Measurements from ENCODE around the gene SHCBP1L.

SHCBP1L gene

GRCh38 chr1:182886985-182887384 is 66.0 kb downstream of the SHCBP1L start:
- POLR2A ChIA-PET = no interaction called here
- TF ChIP-seq CTCF (IDR thresholded peaks at IDR 0.05; ENCODE audit: control extremely low read depth, extremely low read depth, low read depth, missing control alignments) = no peak
- CTCF ChIA-PET = no interaction called here
- DNase-seq (ENCODE audit: extremely low spot score) = no peak

DNA sequence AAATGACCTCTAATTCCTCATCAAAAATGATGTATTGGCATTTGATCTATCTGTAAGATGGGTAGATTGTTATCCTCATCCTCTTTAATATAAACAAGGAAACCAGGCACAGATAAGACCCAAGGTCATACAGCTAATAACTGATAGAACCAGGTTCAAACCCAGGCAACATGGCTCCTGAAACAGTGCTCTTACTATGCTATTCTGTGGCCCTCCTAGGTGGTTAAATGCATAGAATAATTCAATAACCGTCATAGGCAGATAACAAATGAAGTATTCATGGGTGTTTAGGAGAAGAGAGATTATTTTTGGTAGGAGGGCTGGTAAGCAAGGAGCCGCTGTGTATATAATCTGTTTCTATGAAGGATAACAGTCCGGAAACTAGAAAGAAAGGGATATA is 67.4 kb downstream of the SHCBP1L start:
- ChIA-PET CTCF (no interaction called here), POLR2A (no interaction called here)
- no peak for TF ChIP-seq CTCF (IDR thresholded peaks at IDR 0.05; ENCODE audit: control extremely low read depth, extremely low read depth, low read depth, missing control alignments)
- DNase-seq (ENCODE audit: extremely low spot score) = no peak

GRCh38 chr1:182884872-182885271 is 68.1 kb downstream of the SHCBP1L start:
- POLR2A ChIA-PET = no interaction called here
- no peak for TF ChIP-seq CTCF (IDR thresholded peaks at IDR 0.05; ENCODE audit: control extremely low read depth, extremely low read depth, low read depth, missing control alignments)
- CTCF ChIA-PET = interaction anchor here (1.0 kb wide), 1 partner anchor 14 kb away, joined by 3 read pairs; no protein-coding TSS in a partner anchor
- DNase-seq (ENCODE audit: extremely low spot score) = no peak

DNA sequence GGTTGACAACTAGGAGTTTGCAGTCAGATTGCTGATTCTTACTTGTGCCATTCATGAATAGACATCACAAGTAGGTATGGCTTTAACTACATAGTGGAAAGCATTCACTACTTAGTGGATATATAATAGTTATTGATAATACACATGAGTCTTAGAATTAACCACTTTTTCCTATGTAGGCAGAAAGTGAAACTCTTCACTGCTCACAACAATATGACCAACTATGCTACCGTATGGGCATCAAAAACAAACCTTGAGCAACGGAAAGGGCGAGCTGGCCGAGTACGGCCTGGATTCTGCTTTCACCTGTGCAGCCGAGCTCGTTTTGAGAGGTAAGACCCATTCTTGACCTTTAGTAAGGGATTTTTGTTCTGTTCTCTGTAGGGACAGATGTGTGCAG is 75.1 kb downstream of the SHCBP1L start:
- CTCF ChIA-PET = no interaction called here
- POLR2A ChIA-PET = no interaction called here
- no peak for TF ChIP-seq CTCF (IDR thresholded peaks at IDR 0.05; ENCODE audit: control extremely low read depth, extremely low read depth, low read depth, missing control alignments)

DNA sequence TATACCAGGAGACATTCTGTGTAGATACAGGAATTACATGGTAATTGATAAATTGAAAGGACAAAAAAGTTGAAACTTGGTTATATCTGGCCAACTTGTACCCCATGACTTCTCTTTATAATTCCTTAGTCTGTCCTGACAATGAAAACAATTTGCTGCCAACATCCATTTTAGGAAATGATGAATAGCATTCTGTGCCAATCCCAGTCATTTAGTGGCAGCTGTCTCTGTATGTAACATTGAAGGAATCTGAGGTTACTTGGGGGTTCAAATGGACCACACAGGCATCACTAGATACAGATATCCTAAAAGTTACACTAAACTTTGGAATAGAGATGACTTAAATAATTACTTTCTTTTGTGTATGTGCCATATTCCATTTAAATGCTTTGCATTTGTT is 75.6 kb downstream of the SHCBP1L start:
- POLR2A ChIA-PET = no interaction called here
- DNase-seq (ENCODE audit: extremely low spot score) = no peak
- TF ChIP-seq CTCF (IDR thresholded peaks at IDR 0.05; ENCODE audit: control extremely low read depth, extremely low read depth, low read depth, missing control alignments) = no peak
- CTCF ChIA-PET = no interaction called here

More for the DNA sequence above, 75.1 kb downstream of the SHCBP1L start:
- DNase-seq (ENCODE audit: extremely low spot score) = no peak

DNA sequence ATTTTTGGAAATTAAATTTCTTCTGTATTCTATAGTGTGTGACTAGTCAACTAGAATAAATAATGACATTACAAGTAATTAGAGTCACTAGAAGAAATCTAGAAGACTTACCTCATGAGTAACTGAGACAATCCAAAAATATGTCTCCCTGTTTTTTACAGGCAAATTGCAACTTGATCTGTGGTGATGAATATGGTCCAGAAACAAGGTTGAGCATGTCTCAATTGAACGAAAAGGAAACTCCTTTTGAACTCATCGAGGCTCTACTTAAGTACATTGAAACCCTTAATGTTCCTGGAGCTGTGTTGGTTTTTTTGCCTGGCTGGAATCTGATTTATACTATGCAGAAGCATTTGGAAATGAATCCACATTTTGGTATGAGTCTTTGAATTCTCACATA is 77.1 kb downstream of the SHCBP1L start:
- CTCF ChIA-PET = no interaction called here
- DNase-seq (ENCODE audit: extremely low spot score) = no peak
- POLR2A ChIA-PET = no interaction called here
- TF ChIP-seq CTCF (IDR thresholded peaks at IDR 0.05; ENCODE audit: control extremely low read depth, extremely low read depth, low read depth, missing control alignments) = no peak

DNA sequence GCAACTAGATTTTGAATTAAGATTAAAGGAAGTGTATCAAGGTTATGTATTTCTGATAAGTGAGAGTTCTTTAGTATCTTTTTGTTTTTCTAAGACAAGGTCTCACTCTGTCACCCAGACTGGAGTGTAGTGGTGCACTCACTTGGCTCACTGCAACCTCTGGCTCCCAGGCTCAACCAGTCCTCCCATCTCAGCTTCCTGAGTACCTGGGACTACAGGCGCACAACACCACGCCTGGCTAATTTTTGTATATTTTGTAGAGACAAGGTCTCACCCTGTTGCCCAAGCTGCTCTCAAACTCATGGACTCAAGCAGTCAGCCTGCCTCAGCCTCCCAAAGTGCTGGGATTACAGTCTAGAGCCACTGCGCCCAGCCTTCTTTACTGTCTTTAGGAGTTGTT is 80.1 kb downstream of the SHCBP1L start:
- POLR2A ChIA-PET = no interaction called here
- DNase-seq (ENCODE audit: extremely low spot score) = no peak
- CTCF ChIA-PET = no interaction called here
- no peak for TF ChIP-seq CTCF (IDR thresholded peaks at IDR 0.05; ENCODE audit: control extremely low read depth, extremely low read depth, low read depth, missing control alignments)
